IMR-90 (cell line): Measurements from ENCODE around the gene PCSK1N. TPM values are rescaled to one million over a fixed set of nuclear protein-coding genes. Genes with fewer than 3 reads are reported as not detected.

Experiments
- ATAC-seq: fragments of 200-7000 bp; cut with Tn5 transposase; 2 replicates; pipeline ENCODE4 v1.9.1; 2020; ENCODE audit warnings: low read depth, mild to moderate bottlenecking, moderate library complexity
- BruUV-seq: library from RNA; stranded (reverse); fragments of 400-500 nt; replicated peaks from 2 replicates; lab custom pipeline; 2021; lab: Mats Ljungman, UMichigan
- CTCF ChIA-PET: fragments of 300-600 bp; formaldehyde crosslinking; extraction: SDS; loops from one replicate; lab custom pipeline; 2021; ENCODE audit warnings: antibody characterized with exemption; lab: Yijun Ruan, JAX
- POLR2A ChIA-PET: fragments of 300-600 bp; sonication (Branson Sonifier 250); formaldehyde crosslinking; loops from one replicate; lab custom pipeline; 2022; ENCODE audit warnings: antibody characterized with exemption; ENCODE audit not compliant: unreplicated experiment; lab: Charles Lee
- DNase-seq: peaks from one replicate; pipeline ENCODE4 v3.0.0; 2013
- H2AFZ ChIP-seq: replicated peaks from 2 replicates; pipeline ENCODE3; 2013; ENCODE audit warnings: low read length, mild to moderate bottlenecking; ENCODE audit not compliant: poor library complexity
- H2AK5ac ChIP-seq: 2 replicates; pipeline ENCODE4 v1.6.1; 2013; ENCODE audit warnings: low read depth, low read length, inconsistent platforms
- H2AK9ac ChIP-seq: replicated peaks from 2 replicates; pipeline ENCODE3; 2013; ENCODE audit warnings: mild to moderate bottlenecking, low read depth, low read length, moderate library complexity; ENCODE audit not compliant: poor library complexity
- H2BK120ac ChIP-seq: 2 replicates; pipeline ENCODE4 v1.6.1; 2013; ENCODE audit warnings: low read depth, low read length, inconsistent platforms
- H2BK15ac ChIP-seq: 3 replicates; pipeline ENCODE4 v1.6.1; 2013; ENCODE audit warnings: low read depth, low read length, inconsistent platforms
- H2BK20ac ChIP-seq: 2 replicates; pipeline ENCODE4 v1.6.1; 2013; ENCODE audit warnings: low read depth, mild to moderate bottlenecking, inconsistent platforms, low read length, moderate library complexity
- H2BK5ac ChIP-seq: 2 replicates; pipeline ENCODE4 v1.6.1; 2013; ENCODE audit warnings: mild to moderate bottlenecking, low read depth, low read length, inconsistent platforms; ENCODE audit not compliant: poor library complexity, severe bottlenecking
- H3K14ac ChIP-seq: replicated peaks from 2 replicates; pipeline ENCODE4 v1.6.1; 2013; ENCODE audit warnings: low read depth, low read length, inconsistent platforms
- H3K18ac ChIP-seq: 2 replicates; pipeline ENCODE4 v1.6.1; 2013; ENCODE audit warnings: low read depth, low read length, control low read depth
- H3K23ac ChIP-seq: 2 replicates; pipeline ENCODE4 v1.6.1; 2013; ENCODE audit warnings: low read depth, low read length, inconsistent platforms
- H3K27ac ChIP-seq: 2 replicates; pipeline ENCODE4 v1.5.1; 2013; ENCODE audit warnings: mild to moderate bottlenecking, control low read depth, low read length; ENCODE audit not compliant: insufficient read depth
- H3K27me3 ChIP-seq: 2 replicates; pipeline ENCODE4 v1.6.1; 2013; ENCODE audit warnings: low read length; ENCODE audit not compliant: control insufficient read depth, insufficient read depth
- H3K36me3 ChIP-seq: 2 replicates; pipeline ENCODE4 v1.6.1; 2013; ENCODE audit warnings: low read length, mixed read lengths; ENCODE audit not compliant: control insufficient read depth, insufficient read depth
- H3K4ac ChIP-seq: 2 replicates; pipeline ENCODE4 v1.6.1; 2013; ENCODE audit warnings: low read depth, low read length, inconsistent platforms
- H3K4me1 ChIP-seq: 2 replicates; pipeline ENCODE4 v1.6.1; 2013; ENCODE audit warnings: low read length, mixed read lengths; ENCODE audit not compliant: control insufficient read depth, insufficient read depth
- H3K4me2 ChIP-seq: 2 replicates; pipeline ENCODE4 v1.6.1; 2013; ENCODE audit warnings: low read depth, mild to moderate bottlenecking, control low read depth, low read length, moderate library complexity
- H3K4me3 ChIP-seq: 2 replicates; pipeline ENCODE4 v1.5.1; 2013; ENCODE audit warnings: low read depth, mild to moderate bottlenecking, control low read depth, low read length, moderate library complexity; ENCODE audit not compliant: insufficient read depth
- H3K56ac ChIP-seq: 2 replicates; pipeline ENCODE4 v1.6.1; 2013; ENCODE audit warnings: low read length, inconsistent platforms; ENCODE audit not compliant: insufficient read depth; ENCODE audit errors: extremely low read depth
- H3K79me1 ChIP-seq, 2 experiments: 2 replicates each; pipeline ENCODE4 v1.6.1; 2013; ENCODE audit warnings: low read length in 2 of 2, inconsistent platforms in 1 of 2, low read depth in 1 of 2
- H3K9ac ChIP-seq: 2 replicates; pipeline ENCODE4 v1.6.1; 2013; ENCODE audit warnings: low read depth, low read length, control low read depth
- H3K9me1 ChIP-seq: 2 replicates; pipeline ENCODE4 v1.6.1; 2013; ENCODE audit warnings: low read length, inconsistent platforms; ENCODE audit not compliant: insufficient read depth
- H3K9me3 ChIP-seq: 2 replicates; pipeline ENCODE4 v1.6.1; 2013; ENCODE audit warnings: low read length; ENCODE audit not compliant: control insufficient read depth, insufficient read depth
- H4K20me1 ChIP-seq: 2 replicates; pipeline ENCODE4 v1.6.1; 2013; ENCODE audit warnings: low read length, inconsistent platforms; ENCODE audit not compliant: insufficient read depth
- H4K5ac ChIP-seq: 2 replicates; pipeline ENCODE4 v1.6.1; 2013; ENCODE audit warnings: mild to moderate bottlenecking, low read depth, low read length, control low read depth
- H4K8ac ChIP-seq, 2 experiments: 2 replicates each; pipeline ENCODE4 v1.6.1; 2013; ENCODE audit warnings: low read depth in 2 of 2, low read length in 2 of 2, control low read depth in 1 of 2, inconsistent platforms in 1 of 2
- H4K91ac ChIP-seq: 2 replicates; pipeline ENCODE4 v1.6.1; 2013; ENCODE audit warnings: low read depth, low read length, inconsistent platforms; ENCODE audit not compliant: insufficient read depth
- RFX5 ChIP-seq: IDR thresholded peaks from 2 replicates; pipeline ENCODE4 v1.8.0; 2012; ENCODE audit warnings: low read depth, mild to moderate bottlenecking, low read length, moderate library complexity
- WGBS, 2 experiments: methylation state at CpG; one replicate each; pipeline versions ENCODE4 v1.1.5 to v1.1.7; 2013; ENCODE audit warnings: missing lambda C conversion rate in 2 of 2; ENCODE audit not compliant: insufficient read length in 1 of 2; ENCODE audit errors: extremely low coverage in 2 of 2; 5-methylcytosine and 5-hydroxymethylcytosine counted together
- dilution Hi-C: fragments of 300-500 bp; cut with HindIII; formaldehyde crosslinking; loops from one replicate; pipeline ENCODE4 v1.14.3; 2018; ENCODE audit warnings: low sequenced_read_pairs; ENCODE audit not compliant: unreplicated experiment
- in situ Hi-C: fragments of 300-500 bp; cut with MboI; formaldehyde crosslinking; loops from 3 replicates; pipeline ENCODE4 v1.14.3; 2019; ENCODE audit warnings: low sequenced_read_pairs, inconsistent platforms, mixed read lengths
- intact Hi-C: fragments of 100-400 bp; cut with micrococcal nuclease; formaldehyde crosslinking; loops from 2 replicates; pipeline ENCODE4 v1.10.0; 2022
- polyA plus RNA-seq, 3 experiments: library from polyadenylated mRNA; depleted of rRNA; stranded (reverse); fragments of >200 nt; gene quantifications; 2 replicates each; pipeline ENCODE4 v1.2.3, GENCODE V29; 2012; ENCODE audit warnings: low replicate concordance in 1 of 3
- total RNA-seq: library from RNA; depleted of rRNA; stranded (reverse); fragments of >200 nt; gene quantifications from 2 replicates; pipeline ENCODE4 v1.2.3, GENCODE V29; 2012

Gene PCSK1N
- total and polyA plus RNA-seq, 2 of the 4 experiments (the other 2 are of a cell fraction): 0.12 TPM; not detected in 1

GRCh38 chrX:48864210-48864609 lies 28.8 kb upstream of the PCSK1N start:
- Histone ChIP-seq H2AFZ (no peak overlapping the region), H4K5ac (no peak overlapping the region), H2BK120ac (no peak overlapping the region), H3K56ac (no peak overlapping the region), H2BK5ac (no peak overlapping the region), H3K23ac (no peak overlapping the region), H3K27ac (no peak overlapping the region), H3K18ac (no peak overlapping the region), H3K4me1 (no peaks in the 10 kb centered on the region), H3K36me3 (no peaks in the 10 kb centered on the region), H3K4ac (no peak overlapping the region), H3K4me3 (no peak overlapping the region), H3K9me1 (peaks cover 5% of the 10 kb centered on the region), H3K9ac (no peak overlapping the region), H3K79me1 (no peaks in the 10 kb centered on the region), H2AK5ac (no peak overlapping the region), H4K91ac (no peak overlapping the region), H3K14ac (no peak overlapping the region), H3K9me3 (no peaks in the 10 kb centered on the region), H2AK9ac (no peak overlapping the region), H3K27me3 (no peaks in the 10 kb centered on the region), H2BK15ac (no peak overlapping the region), H2BK20ac (no peak overlapping the region), H4K20me1 (no peaks in the 10 kb centered on the region), H4K8ac (no peak overlapping the region), H3K4me2 (no peak overlapping the region)
- ChIA-PET CTCF (no interaction called here), POLR2A (no interaction called here)
- dilution Hi-C loops: no loop called here
- WGBS, 2 experiments: 20% methylated on average over 1 of the region's 4 CpGs; no CpG with 5 or more reads in 1 of the 2 experiments
- peak; percentile 62 for DNase-seq
- BruUV-seq: no TSS peak
- intact Hi-C loops: no loop called here
- peak; percentile 62 for ATAC-seq
- TF ChIP-seq RFX5: no peak
- in situ Hi-C loops: no loop called here
